ENCODE results near the gene USP30.

USP30 gene

DNA sequence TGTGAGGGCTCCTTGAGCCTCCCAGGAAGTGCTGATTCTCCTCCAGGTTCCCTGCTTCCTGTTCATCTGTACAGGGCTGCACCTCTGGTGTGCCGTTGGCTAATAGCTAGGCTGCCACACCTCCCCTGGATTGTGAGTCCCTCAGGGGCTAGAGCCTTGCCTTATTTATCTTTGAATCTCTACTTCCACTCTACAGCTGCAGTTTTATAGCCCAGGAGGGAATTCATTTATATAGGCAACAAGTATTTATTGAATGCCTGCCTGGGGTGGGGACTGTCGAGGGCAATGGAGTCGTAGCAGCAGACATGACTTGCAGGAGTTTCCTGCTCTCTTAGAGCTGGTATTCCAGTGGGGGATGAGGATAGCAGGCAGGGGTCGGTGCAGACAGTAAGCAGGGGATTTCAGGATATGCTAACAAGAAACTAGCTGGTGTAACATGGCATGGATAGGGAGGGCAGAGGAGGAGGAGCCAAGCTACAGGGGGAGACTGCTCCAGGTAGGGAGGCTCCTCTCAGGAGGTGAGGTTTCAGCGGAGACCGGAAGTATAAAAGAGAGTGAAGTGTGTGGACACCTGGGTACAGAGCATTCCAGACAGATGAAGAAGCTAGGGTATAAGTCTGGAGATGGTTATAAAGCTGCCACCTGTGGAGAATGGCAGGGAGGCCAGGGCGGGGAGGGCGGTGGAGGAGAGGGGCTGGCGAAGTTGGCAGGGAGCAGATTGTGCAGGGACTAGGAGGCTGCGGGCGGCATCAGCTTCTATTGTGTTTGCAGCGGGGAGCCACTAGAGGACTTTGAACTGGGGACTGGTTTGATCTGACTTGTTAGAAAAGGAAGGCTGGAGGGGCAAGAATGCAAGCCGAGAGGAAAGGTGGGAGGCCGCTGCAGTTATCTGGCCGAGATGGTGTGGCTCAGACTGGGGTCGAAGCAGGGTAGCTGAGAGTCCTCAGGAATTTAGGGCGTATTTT, 17.2 kb downstream of the USP30 start:
- Histone ChIP-seq H3K27ac (no peak overlapping the region), H3K9me3 (no peaks in the 10 kb centered on the region), H3K4me3 (no peak overlapping the region), H3K9ac (no peak overlapping the region), H3K36me3 (peaks cover 90% of the 10 kb centered on the region), H3K4me2 (no peak overlapping the region), H3K27me3 (no peaks in the 10 kb centered on the region), H4K20me1 (no peaks in the 10 kb centered on the region), H3K4me1 (no peaks in the 10 kb centered on the region)
- no peak for TF ChIP-seq Cebpa-rat (IDR thresholded peaks at IDR 0.05)

DNA sequence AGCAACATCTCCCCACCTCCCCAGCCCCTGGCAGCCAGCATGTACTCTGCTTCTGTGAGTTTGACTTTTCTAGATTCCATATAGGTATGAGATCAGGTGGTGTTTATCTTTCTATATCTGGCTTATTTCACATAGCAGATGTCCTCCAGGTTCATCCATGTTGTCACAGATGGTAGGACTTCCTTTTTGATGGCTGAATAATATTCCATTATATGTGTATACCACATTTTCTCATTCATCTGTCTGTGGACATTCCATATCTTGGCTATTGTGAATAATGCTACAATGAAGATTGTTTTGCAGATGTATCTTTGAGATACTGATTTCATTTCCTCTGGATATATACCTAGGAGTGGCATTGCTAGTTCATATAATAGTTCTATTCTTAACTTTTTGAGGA, 22.5 kb downstream of the USP30 start:
- H3K9ac ChIP-seq = no peak overlapping the region
- no peaks in the 10 kb centered on the region for H4K20me1 ChIP-seq
- no peaks in the 10 kb centered on the region for H3K4me1 ChIP-seq
- TF ChIP-seq Cebpa-rat (IDR thresholded peaks at IDR 0.05) = no peak
- 0 out of 2 replicates have a peak, but pooled peaks cover 6% of the 10 kb centered on the region for H3K9me3 ChIP-seq
- H3K4me3 ChIP-seq = no peak overlapping the region
- H3K36me3 ChIP-seq = peaks cover 69% of the 10 kb centered on the region
- no peak overlapping the region for H3K4me2 ChIP-seq
- H3K27me3 ChIP-seq = no peaks in the 10 kb centered on the region
- no peak overlapping the region for H3K27ac ChIP-seq

DNA sequence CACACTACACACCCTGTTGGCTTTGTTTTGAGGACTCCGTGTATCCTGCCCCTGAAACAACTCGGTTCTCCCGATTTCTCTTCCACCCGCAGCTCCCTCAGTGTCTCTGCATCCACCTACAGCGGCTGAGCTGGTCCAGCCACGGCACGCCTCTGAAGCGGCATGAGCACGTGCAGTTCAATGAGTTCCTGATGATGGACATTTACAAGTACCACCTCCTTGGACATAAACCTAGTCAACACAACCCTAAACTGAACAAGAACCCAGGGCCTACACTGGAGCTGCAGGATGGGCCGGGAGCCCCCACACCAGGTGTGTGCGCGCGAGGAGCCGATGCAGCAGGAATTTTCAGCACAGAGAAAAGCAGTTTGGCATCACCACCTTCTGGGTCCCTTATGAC, 30.4 kb downstream of the USP30 start:
- Histone ChIP-seq H3K27me3 (no peaks in the 10 kb centered on the region), H3K9me3 (0 out of 2 replicates have a peak, but pooled peaks cover 6% of the 10 kb centered on the region), H3K9ac (no peak overlapping the region), H3K27ac (no peak overlapping the region), H3K4me3 (no peak overlapping the region), H3K4me2 (no peak overlapping the region), H3K4me1 (peaks cover 9% of the 10 kb centered on the region), H4K20me1 (no peaks in the 10 kb centered on the region), H3K36me3 (peaks cover 84% of the 10 kb centered on the region)
- no peak for TF ChIP-seq Cebpa-rat (IDR thresholded peaks at IDR 0.05)

DNA sequence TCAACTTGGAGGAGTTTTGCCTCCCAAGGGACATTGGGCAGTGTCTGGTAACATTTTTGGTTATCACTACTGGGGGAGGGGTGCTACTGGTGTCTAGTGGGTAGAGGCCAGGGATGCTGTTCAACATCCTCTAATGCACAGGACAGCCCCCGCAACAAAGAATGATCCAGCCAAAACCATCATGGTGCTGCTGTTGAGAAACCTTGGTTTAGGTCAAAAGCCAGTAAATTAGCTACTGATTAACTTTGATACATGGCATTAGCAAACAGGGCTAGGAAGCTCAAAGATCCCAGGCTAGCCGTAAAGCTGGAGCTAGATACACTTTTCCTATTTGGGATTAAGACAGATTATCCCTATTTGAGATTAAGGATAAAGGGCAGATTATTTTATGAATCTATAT, 32.0 kb downstream of the USP30 start:
- H3K27me3 ChIP-seq = no peaks in the 10 kb centered on the region
- H3K36me3 ChIP-seq = peaks cover 91% of the 10 kb centered on the region
- TF ChIP-seq Cebpa-rat (IDR thresholded peaks at IDR 0.05) = no peak
- no peak overlapping the region; the same call in 1 of the 2 replicates for H3K4me2 ChIP-seq
- H3K4me1 ChIP-seq = peaks cover 25% of the 10 kb centered on the region
- H3K27ac ChIP-seq = no peak overlapping the region
- no peak overlapping the region for H3K4me3 ChIP-seq
- H4K20me1 ChIP-seq = 0 out of 2 replicates have a peak, but pooled peaks cover 5% of the 10 kb centered on the region
- no peaks in the 10 kb centered on the region for H3K9me3 ChIP-seq
- no peak overlapping the region for H3K9ac ChIP-seq

DNA sequence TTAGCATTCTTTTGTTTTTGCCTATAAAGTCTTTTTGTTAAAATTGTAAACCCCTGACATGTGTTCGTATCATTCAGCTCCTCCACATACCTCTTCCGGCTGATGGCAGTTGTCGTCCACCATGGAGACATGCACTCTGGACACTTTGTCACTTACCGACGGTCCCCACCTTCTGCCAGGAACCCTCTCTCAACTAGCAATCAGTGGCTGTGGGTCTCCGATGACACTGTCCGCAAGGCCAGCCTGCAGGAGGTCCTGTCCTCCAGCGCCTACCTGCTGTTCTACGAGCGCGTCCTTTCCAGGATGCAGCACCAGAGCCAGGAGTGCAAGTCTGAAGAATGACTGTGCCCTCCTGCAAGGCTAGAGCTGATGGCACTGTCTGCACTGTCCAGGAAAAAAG, 33.2 kb downstream of the USP30 start:
- Histone ChIP-seq H3K9me3 (no peaks in the 10 kb centered on the region), H3K27ac (no peak overlapping the region), H3K4me2 (no peak overlapping the region), H3K27me3 (no peaks in the 10 kb centered on the region), H3K4me1 (peaks cover 36% of the 10 kb centered on the region), H3K36me3 (peaks cover 92% of the 10 kb centered on the region), H3K4me3 (no peak overlapping the region), H4K20me1 (0 out of 2 replicates have a peak, but pooled peaks cover 5% of the 10 kb centered on the region), H3K9ac (no peak overlapping the region)
- TF ChIP-seq Cebpa-rat (IDR thresholded peaks at IDR 0.05) = no peak

DNA sequence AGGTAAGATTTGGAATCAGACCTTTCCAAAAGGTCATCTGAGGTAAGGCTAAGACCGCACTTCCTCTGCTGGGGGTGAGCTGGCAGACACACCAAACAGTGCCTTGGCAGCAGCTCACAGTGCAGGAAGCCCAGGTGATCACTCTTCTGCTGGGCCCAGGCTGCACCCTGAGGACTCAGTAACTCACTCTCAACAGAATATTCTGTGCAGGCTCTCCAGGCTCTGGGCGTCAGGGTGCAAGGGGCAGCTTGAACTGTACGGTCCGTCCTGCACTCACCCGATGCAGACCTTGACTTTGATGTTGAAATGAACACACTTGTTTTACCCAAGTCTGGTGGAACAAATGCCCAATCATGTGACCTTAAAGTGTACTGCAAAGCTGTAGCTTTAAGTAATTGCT, 34.9 kb downstream of the USP30 start:
- Histone ChIP-seq H4K20me1 (0 out of 2 replicates have a peak, but pooled peaks cover 5% of the 10 kb centered on the region), H3K4me1 (peaks cover 52% of the 10 kb centered on the region), H3K36me3 (peaks cover 91% of the 10 kb centered on the region), H3K27me3 (no peaks in the 10 kb centered on the region), H3K9me3 (no peaks in the 10 kb centered on the region), H3K4me2 (no peak overlapping the region), H3K4me3 (no peak overlapping the region), H3K27ac (no peak overlapping the region), H3K9ac (no peak overlapping the region)
- no peak for TF ChIP-seq Cebpa-rat (IDR thresholded peaks at IDR 0.05)

DNA sequence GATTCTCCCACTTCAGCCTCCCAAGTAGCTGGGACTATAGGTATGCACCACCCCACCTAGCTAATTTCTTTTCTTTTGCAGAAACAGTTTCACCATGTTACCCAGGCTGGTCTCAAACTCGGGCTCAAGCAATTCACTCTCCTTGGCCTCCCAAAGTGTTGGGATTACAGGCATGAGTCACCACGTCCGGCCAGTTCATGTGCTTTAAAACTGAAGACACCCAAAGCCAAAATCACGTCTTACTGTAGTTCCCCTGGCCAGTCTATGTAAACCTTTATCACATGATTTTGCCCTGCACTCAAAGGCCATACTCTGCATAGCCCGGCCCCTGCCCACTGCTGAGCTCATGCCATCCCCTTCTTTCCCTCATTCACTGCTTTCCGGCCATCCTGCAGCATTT, 36.4 kb downstream of the USP30 start:
- Histone ChIP-seq H3K27me3 (no peaks in the 10 kb centered on the region), H3K4me1 (peaks cover 65% of the 10 kb centered on the region), H3K4me2 (peak overlapping the region; percentile 48), H3K9me3 (no peaks in the 10 kb centered on the region), H3K9ac (no peak overlapping the region), H3K36me3 (peaks cover 75% of the 10 kb centered on the region), H3K4me3 (no peak overlapping the region), H4K20me1 (0 out of 2 replicates have a peak, but pooled peaks cover 5% of the 10 kb centered on the region), H3K27ac (no peak overlapping the region)
- TF ChIP-seq Cebpa-rat (IDR thresholded peaks at IDR 0.05) = no peak

DNA sequence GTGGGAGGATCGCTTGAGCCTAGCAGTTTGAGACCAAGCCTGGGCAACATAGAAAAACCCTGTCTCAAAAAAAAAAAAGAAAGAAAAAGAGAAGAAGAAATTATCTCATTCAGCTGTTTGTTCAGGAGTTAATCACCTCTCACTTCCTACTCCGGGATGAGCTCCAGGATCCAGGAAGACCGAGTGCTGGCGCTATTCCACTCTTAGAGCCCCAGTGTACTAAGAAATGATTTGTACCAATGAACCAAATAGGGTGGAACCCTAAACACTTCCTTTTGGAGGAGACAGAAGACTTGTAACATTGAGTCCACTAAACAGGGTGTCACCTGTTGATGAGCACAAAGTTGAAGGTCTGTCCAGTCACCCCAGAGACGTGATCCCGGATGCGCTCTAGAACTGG, 37.3 kb downstream of the USP30 start:
- H3K4me3 ChIP-seq = no peak overlapping the region
- H3K4me1 ChIP-seq = peaks cover 60% of the 10 kb centered on the region
- H3K9ac ChIP-seq = no peak overlapping the region
- TF ChIP-seq Cebpa-rat (IDR thresholded peaks at IDR 0.05) = no peak
- no peak overlapping the region for H3K4me2 ChIP-seq
- peaks cover 66% of the 10 kb centered on the region for H3K36me3 ChIP-seq
- no peaks in the 10 kb centered on the region for H3K9me3 ChIP-seq
- 0 out of 2 replicates have a peak, but pooled peaks cover 5% of the 10 kb centered on the region for H4K20me1 ChIP-seq
- no peaks in the 10 kb centered on the region for H3K27me3 ChIP-seq
- H3K27ac ChIP-seq = no peak overlapping the region

DNA sequence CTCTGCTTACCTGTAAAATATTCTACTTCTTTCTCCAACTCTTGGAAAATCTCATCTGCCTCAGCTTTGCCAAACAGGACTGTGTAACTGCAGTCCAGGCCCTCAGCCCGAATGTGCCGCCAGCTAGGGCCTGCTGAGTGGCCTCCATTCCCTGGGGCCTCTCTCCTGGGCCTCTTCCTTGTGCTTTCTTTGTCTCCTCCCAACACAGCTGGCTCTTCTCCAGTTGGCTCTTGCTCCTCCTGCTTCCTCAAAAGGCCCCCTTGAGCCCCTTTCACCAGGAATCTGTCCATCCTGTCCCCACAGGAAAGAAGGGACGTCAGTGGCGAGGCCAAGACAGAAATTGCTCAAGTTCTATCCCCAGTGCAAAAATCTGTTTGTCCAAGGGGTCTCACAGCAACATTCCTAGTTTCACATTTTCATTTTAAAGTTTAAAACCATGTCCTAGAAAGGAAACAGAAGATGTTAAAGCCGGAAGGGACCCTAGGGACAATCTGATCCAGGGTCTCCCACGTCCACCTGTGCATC, 40.2 kb downstream of the USP30 start:
- H3K36me3 ChIP-seq = peaks cover 40% of the 10 kb centered on the region
- H3K4me2 ChIP-seq = peak overlapping the region; percentile 94
- no peaks in the 10 kb centered on the region for H3K9me3 ChIP-seq
- 0 out of 2 replicates have a peak, but pooled peaks cover 5% of the 10 kb centered on the region for H4K20me1 ChIP-seq
- peak overlapping the region; percentile 69 for H3K27ac ChIP-seq
- peaks cover 72% of the 10 kb centered on the region for H3K4me1 ChIP-seq
- H3K27me3 ChIP-seq = no peaks in the 10 kb centered on the region
- TF ChIP-seq Cebpa-rat (IDR thresholded peaks at IDR 0.05) = no peak
- peak overlapping the region; percentile 71 for H3K9ac ChIP-seq
- peak overlapping the region; percentile 64 for H3K4me3 ChIP-seq
